ENCODE data around the gene MTARC2.
"Not testable (repeated sequence)": the region's sequence is repeated elsewhere in the genome, so short reads cannot be mapped to it uniquely, and the experiment has no call there.

The MTARC2 gene

DNA sequence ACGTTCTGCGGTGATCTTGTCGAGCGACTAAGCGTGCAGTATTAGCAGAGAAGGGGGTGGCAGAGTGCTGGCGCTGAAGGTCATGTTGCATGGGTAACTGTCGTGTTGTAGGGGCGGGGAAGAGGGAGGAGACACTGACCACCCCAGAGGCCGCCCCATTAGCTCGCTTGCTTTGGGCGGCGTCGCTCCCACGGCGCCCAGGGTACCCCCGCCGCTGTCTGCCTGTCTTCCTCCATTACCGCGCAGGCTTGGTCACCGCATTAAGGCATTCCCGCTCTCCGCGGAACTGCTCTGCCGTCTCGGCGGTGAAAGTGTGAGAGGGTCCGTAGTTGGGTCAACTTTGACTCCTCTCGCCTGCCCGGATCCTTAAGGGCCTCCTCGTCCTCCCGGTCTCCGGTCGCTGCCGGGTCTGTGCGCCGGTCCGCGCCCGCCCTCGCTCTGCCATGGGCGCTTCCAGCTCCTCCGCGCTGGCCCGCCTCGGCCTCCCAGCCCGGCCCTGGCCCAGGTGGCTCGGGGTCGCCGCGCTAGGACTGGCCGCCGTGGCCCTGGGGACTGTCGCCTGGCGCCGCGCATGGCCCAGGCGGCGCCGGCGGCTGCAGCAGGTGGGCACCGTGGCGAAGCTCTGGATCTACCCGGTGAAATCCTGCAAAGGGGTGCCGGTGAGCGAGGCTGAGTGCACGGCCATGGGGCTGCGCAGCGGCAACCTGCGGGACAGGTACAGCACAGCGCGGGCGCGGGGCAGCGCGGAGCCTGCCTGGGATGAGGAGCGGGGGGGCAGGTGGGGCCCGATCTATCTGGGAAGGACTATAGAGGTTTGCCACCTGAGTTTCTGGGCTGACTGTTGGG, at the start of gene MTARC2:
TSS of gene MTARC2 (plus strand) at position 234 of the 846 bp plus-strand sequence. CDS start at position 444, 210 bp downstream.
- no peak for DNase-seq

DNA sequence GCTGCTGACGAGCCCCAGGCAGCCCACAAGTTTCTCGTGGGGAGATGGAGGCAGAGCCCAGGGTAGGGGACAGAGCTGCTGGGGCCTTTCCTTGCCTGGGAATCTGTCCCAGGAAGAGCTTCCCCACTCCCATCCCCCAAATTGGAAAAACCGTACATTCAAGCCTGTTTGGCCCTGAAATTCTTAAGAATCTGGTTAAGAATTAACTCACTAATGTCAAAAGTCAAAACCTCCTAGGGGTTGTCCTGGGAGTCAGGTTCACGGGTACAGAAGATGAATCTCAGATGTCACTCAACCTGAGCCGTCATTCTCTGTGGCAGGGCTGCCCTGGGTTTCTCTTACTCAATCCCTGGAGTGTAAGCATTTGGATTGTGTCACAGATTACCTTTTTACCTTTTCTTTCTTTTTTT, 49.5 kb upstream of the MTARC2 start:
- no peak for DNase-seq

DNA sequence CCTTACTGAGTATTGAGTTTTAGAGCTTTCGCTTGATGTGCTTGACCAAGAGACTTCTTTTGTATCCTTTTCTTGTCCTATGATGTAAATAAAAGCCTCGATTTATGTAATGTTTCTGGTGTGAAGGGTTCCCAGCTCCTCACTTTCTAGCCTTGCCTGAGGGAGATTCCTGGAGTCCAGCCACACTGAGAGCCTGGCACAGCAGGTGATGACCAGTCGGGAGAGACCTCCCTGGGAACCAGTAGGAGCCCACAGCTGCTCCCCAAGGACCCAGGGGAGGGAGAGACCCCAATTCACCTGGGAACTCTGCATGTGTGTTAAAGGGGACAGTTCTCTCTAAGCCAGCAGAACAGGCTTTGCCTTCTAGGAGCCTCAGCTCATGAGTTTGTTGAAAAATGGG, 49.1 kb upstream of the MTARC2 start:
- DNase-seq: no peak

DNA sequence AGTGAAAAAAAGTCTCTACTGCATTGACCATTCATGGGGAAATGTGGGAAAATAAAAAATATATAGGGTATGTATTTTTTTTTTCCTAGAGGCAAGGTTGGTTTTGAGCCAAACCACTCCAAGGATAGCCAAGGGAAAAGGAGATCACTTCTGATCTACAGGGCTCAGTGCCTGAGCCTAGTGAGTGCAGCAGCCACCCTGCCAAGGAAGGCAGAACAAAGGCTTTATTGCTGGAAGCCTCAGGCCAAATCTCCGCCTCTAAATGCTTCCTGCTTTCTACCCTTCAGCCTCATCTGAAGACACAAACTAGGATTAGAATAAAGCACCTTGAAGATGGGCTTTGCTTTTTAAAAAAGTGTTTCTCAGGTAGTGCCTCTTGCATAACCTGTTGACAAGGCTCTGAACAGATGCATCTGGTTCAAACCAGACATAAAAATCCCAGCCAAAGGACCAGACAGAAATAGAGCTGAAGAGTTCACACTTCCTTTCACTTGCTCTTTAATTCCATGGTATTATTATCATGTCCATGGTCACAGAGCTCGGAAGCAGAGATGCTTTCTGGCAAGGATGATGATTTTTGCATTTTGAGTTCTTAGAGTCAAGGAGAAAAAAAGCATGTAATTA, 47.5 kb upstream of the MTARC2 start:
- DNase-seq: no peak

DNA sequence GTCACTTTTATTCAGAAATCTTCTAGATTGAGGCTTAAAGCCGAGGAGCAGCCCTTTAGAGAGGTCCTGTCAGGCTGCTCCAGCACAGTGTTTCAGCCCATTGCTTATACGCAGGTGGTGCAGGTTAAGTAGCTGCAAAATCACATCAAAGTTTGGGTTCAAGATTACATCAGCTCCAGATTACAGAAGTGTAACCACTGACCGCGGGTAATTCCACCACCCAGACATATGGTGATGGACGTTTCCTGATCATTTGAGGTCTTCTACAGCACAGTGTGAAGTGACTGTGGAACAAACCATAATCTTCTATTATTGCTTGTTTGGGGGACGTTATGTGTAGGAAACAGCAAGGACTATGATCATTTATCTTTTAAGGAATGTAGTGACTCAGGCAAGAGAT, 46.1 kb upstream of the MTARC2 start:
- no peak for DNase-seq

DNA sequence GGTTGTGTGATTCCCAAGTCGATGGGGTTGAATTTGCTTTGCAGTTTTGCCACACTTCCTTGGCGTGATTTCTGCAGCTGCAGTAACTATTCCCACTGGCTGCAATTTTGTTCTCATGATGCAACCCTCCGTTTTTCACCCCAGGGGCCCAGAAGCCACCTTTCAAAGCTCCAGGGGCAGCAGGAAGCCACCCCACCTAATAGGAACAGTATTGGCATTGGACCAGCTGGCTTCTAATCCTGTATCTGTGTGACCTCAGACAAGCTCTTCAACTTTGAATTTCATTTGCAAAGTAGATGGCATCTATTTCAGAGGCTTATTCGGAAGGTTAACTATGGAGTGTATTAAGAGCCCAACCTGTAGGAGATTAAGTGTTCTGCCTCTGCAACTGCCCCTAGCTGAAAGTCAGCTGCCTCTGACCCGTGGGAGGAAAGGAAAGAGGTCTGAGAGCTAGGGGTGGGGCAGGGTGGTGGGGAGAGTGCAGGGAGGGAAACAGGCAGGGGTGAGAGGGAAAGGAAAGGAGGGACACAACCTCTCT, 45.3 kb upstream of the MTARC2 start:
- no peak for DNase-seq

DNA sequence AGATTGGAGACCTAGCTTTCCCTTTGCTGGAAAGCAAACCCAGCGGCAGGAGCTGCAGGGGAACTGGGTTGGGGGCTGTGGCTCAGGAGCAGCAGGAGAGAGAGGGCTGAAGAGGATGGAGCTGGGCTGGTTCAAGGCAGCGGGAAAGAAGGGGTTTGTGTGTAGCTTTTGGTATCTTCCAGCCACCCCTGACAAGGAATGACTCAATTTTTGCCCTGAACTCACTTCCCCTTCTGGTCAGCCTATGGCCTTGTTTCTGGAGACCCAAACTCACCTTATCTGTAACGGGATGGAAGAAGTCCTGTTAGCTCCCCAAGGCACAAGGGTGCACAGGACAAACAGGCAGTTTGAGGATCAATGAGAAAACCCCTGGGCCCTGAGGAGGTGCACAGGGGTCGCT, 44.8 kb upstream of the MTARC2 start:
- no peak for DNase-seq

DNA sequence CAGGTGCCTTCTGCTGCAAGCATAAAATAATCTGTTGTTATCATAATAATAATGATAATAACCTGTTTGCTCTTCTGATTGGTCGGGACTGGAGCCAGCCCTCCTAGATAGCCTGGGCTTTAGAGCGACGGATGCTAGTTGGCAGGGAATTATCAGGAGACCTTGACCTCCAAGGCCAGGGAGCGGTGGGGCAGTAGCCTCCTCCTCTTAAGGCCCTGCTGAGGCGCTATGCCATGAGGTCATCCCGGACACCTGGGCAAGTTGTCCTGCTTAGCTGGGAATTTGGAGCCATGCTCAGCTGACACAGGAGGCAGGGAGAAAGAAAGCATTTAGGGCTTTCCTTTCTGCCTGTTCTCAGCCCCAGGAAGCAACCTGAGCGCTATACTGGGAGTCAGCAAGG, 42.3 kb upstream of the MTARC2 start:
- DNase-seq: no peak

DNA sequence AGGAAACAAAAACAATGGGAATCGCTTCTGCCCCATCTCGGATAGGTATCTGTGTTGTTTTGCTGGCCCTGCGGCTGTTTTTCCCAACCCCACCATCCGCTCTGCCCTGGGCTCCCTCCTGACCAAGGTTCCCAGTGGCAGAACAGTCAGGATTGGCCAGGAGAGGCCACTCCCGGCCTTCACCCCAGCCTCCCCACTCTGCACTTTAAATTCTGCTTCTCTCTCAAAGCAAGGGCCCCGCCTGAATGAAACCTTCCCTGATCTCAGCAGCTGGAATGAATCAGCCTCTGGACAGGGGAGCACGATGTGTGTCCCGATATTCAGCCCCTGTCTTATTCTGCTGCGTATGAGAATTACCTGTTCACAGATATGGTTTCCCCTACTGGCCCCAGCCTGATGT, 41.6 kb upstream of the MTARC2 start:
- DNase-seq: no peak

DNA sequence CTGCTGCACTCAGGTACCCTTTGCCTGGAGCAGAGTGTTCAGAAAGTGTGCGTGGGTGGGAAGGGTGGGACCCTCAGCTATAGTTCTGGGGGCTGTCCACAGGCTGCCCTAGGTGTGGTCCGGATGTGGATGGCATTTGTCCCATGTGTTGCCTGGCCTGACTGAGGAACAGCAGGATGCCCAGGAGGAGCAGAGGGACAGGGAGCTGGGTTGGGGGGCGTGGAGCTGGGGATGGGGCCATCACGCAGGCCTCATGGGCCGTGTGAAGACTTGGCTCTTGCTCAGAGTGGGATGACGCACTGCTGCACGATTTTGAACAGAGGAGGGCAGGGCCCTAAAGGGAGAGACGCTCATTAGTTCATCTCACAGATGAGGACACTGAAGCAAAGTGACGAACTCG, 41.0 kb upstream of the MTARC2 start:
- DNase-seq: no peak

DNA sequence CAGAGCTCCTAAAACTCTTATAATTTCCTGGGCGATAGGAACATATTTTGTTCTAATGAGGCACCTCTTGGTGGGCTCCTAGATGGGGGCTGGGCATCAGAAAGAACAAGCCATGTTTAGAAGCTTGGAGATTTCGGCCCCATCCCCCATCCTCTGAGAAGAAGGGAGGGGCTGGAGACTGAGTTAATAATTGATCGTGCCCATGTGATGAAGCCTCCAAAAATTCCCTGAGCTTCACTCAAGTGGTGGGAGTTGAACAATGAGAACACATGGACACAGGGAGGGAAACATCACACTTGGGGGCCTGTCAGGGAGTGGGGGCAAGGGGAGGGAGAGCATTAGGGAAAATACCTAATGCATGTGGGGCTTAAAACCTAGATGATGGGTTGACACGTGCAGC, 39.9 kb upstream of the MTARC2 start:
- DNase-seq: no peak

DNA sequence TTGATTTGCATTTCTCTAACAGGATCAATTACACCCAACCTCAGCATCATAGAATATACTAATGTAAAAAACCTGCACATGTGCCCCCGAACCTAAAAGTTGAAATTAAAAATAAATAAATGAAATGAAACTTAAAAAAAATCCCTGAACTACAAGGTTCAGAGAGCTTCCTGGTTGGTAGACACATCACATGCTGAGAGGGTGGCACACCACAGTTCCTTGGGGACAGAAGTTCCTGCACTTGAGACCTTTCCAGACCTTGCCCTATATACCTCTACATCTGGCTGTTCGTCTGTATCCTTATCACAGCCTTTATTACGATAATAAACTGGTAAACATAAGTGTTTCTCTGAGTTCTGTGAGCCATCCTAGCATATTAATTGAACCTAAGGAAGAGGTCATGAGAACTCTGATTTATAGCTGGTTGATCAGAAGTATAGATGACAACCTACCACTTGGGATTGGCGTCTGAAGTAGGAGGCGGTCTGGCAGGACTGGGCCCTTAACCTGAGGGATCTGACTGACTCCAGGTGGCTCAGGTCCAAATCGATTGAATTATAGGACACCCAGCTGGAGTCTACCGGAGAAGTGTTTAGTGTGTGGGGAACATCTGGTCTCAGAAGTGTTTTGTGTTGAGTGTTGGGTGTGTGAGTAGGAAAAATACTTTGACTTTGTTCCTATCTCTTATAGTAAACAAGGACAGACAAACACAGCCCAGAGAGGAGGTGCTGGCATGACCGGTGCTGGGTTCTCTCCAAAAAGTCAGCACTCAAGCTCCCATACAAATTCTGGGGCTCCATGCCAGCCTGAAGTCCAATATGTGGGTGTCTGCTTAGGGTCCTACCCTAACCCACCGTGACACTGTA, 39.0 kb upstream of the MTARC2 start:
- DNase-seq: no peak

DNA sequence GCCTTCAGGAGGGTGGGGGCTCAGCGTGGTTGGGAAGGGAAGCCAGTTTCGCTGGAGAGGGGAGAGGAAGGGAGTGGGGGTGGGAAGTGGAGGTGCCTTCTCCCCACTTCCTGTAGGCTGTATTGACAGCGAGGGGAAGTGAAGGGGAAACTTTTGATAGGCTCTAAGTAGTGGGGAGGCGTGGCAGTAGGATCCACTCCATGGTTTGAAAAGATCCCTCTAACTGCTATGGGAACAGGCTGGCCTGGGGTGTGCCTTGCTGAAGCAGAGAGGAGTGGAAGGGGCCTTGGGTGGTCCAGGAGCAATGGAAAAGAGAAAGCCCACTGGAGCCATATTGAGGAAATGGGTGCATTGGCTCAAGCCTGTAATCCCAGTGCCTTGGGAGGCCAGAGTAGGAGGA, 37.8 kb upstream of the MTARC2 start:
- no peak for DNase-seq

DNA sequence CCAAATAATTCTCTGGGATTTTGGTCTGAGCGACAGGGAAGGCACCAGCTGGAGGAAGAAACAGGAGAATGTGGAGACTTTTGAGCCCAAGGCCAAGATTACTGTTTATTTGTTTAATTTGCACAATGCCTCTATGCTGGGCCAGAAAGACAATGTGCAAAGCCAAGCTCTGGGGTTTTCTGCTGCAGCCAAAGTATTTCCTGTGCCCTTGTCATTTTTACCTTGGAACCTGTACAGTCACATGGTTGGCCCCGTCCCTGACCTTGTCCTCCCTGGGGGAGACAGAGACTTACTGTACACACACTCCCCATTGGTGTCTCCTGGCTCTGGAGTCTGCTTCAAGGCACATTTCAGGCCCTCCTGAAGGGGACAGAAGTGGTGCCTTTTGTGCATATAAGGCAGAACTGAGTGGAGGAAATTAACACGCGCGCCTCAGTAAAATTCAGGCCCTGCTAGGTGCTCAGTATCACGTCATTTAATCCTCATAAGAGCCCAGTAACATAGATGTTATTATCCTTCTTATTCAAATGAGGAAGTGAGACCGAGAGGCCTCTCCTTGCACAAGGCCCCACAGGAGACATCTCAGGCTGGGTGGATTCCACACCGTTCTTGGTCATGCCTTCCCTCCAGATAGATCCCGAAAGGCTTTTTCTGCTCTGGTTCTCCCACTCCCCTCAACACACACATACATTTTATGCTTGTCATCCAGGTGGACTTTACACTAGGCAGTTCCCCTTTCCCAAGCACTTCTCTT, 36.9 kb upstream of the MTARC2 start:
- no peak for DNase-seq

DNA sequence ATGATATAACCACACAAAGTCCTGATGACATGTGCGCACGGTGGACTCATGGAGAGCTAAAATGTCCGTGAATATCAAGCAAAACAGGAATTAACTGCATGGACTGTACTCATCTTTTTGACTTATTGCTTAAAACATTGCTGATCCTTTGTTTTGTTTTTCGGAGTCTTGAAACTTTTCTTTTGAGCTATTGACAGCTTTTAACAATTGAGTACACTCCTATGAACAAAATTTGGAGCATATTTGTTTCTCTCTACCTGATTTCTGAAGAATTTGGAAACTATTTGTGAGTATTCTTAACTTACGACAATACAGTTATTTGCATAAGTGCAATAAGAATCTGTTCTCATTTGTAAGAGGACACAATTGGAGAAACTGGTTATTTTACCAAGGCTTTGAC, 32.1 kb upstream of the MTARC2 start:
- DNase-seq: not testable (repeated sequence)

DNA sequence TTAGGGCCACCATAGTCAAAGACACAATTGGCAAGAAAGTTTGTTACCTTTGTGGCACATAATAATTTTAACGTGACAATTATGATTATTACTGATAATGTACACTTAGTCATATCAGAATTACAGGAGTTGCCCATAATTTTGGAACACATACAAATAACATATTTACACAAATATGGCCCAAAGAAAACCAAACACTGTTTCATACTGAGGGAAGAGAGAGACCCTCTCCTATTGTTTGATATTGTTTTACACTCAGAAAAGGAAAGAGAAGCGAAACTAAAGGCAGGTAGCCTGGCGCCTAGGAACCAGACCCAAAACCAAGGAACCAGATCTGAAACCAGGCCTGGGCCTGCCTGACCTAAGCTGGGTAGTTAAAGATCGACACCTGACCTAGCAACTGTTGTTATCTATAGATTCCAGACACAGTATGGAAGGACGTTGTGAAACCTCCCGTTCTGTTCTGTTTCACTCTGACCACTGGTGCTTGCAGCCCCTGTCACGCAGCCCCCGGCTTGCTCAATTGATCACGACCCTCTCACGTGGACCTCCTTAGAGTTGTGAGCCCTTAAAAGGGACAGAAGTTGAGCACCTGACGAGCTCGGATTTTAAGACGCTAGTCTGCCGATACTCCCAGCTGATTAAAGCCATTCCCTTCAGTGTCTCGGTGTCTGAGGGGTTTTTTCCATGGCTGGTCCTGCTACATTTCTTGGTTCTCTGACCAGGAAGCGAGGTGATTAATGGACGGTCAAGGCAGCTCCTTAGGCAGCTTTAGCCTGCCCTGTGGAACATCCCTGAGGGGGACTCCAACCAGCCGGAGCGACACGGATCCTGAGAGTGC, 30.1 kb upstream of the MTARC2 start:
- DNase-seq: no peak

DNA sequence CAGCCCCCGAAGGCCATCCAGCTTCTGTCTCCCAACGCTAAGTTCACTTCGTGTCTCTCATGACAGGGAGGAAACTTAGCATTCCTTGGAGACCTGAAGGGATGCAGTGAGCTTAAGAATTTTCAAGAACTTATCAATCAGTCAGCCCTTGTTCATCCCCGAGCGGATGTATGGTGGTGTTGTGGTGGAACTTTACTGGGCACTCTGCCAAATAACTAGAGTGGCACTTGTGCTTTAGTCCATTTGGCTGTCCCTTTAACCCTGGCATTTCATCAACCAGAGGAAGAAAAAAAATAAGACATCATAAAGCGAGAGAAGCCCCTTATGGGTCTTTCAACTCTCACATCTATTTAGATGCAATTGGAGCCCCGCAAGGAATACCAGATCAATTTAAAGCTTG, 26.9 kb upstream of the MTARC2 start:
- DNase-seq: not testable (repeated sequence)

DNA sequence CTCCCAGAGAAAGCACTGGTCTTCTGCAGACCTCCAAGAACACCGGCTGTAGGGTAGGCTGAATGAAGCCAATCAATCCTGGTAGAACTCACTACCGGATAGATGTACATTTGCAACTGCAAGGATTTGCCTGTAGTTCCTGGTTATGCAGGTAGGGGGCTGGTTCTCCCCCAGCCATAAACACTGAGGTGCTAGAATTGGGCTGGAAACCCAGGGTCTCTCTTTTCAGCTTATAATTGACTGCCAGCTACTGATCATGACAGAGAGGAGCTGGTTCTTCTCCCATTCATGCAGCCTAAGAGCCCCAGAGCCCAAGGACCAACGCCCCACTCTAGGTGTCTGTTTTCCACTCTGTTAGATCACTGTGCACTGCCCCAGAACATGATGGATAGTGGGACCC, 21.5 kb upstream of the MTARC2 start:
- DNase-seq: no peak

DNA sequence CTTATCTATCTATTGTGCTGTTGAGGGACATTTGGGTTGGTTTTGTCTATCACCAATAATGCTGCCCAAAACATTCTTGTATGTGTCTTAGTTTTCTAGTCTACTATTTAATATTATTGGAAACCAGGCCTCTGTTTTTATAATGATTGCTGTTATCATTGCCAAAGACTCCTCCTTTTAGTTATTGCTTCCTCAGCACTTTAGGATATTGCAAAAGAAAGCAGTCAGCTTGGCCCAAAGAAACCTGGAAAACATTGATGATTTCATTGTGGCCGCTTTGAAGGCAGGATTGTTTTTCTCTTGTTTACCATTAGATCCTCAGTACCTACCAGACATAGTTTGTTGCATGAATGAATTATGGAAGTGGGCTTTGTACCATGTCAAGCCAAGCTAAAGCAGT, 20.6 kb upstream of the MTARC2 start:
- DNase-seq: no peak

DNA sequence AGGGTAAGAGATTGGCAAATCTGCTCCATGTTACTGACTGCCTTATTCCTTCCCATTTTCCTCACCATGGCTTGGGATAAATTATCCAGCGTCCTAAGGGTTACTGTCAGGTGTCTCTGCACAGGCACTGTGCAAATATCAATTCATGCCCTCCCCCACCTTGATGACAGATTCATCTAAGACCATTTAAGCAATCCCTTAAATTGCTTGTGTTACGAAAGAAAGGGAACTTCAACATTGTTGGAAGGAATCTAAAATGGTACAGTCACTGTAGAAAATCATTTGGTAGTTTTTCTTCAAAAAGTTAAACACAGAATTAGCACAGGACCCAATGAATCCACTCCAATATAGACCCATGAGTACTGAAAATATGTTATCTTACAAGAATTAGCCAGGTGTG, 17.6 kb upstream of the MTARC2 start:
- DNase-seq: no peak

DNA sequence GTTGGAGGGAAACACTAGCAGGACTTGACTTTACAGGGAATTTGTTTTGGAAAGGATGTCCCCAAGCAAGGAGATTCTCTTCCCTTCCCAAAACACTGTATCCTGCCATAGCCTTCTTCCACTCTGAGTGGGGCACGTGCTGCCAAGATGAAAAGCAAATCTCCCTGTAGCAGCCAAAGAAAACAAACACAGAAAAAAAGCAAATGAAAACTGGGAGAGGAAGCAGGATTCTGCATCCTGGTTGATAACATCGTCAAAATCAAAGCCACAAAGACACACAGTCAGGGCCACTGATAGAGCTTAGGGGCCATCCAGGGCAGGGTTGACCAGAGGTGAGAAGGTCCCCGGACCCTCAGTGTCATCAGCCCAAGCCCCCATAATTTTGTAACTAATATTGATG, 16.0 kb upstream of the MTARC2 start:
- no peak for DNase-seq

DNA sequence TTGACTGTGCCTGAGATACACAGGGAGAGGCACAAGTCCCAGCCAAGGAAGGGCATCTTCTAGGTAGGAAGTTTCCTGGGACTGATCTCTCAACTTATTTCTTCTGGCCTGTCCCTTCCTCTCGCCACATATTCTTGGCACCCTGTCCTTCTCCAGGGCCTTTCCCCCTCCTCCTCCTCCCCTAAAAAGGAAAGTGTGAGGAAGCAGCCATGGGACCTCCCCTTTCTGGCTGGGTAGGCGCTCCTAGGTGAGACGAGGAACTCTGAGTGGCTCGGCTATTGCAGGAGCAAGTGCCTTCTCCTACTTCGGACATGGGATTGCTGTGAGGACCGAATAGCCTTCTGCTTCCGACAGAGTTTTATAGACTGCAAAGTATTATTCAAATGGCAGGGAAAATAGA, 15.5 kb upstream of the MTARC2 start:
- peak; percentile 2 for DNase-seq
